ENCODE results near the gene PLK5.
"Not testable (repeated sequence)": the region's sequence is repeated elsewhere in the genome, so short reads cannot be mapped to it uniquely, and the experiment has no call there.

DNA sequence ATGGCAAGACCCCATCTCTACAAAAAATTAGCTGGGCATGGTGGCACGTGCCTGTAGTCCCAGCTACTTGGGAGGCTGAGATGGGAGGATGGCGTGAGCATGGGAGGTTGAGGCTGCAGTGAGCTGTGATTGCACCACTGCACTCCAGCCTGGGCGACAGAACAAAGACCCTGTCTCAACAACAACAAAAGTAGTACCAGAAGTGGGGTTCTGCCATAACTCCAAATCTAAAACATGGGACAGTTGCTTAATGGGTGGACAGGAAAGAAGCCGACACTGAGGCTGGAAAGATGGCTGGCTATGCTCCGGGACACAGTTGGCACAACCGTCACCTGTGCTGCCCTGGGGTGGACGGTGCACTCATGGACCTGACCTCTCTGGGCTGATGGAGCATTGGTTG is 11.8 kb downstream of the PLK5 start:
- TF ChIP-seq, protein P1, sequence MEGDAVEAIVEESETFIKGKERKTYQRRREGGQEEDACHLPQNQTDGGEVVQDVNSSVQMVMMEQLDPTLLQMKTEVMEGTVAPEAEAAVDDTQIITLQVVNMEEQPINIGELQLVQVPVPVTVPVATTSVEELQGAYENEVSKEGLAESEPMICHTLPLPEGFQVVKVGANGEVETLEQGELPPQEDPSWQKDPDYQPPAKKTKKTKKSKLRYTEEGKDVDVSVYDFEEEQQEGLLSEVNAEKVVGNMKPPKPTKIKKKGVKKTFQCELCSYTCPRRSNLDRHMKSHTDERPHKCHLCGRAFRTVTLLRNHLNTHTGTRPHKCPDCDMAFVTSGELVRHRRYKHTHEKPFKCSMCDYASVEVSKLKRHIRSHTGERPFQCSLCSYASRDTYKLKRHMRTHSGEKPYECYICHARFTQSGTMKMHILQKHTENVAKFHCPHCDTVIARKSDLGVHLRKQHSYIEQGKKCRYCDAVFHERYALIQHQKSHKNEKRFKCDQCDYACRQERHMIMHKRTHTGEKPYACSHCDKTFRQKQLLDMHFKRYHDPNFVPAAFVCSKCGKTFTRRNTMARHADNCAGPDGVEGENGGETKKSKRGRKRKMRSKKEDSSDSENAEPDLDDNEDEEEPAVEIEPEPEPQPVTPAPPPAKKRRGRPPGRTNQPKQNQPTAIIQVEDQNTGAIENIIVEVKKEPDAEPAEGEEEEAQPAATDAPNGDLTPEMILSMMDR (IDR thresholded peaks at IDR 0.05), result not testable (repeated sequence)
- not testable (repeated sequence) for TF ChIP-seq EZH2 (IDR thresholded peaks at IDR 0.05; ENCODE audit: borderline replicate concordance, insufficient read depth, low read depth, low read length, poor library complexity, severe bottlenecking)
